HFFc6 (cell line): ENCODE measurements around the gene DXO. TPM values are rescaled to one million over a fixed set of nuclear protein-coding genes. Genes with fewer than 3 reads are reported as not detected.
A peak's percentile ranks its signal among the peaks of the same experiment; 100 is the strongest.

Source experiments
- DNase-seq: peaks from one replicate; pipeline ENCODE4 v3.0.0-alpha.2; 2018
- H3K27ac Mint-ChIP-seq: 2 replicates; pipeline ENCODE4 v1.8.0; 2020; ENCODE audit warnings: mild to moderate bottlenecking, mixed read lengths
- H3K27me3 Mint-ChIP-seq: 2 replicates; pipeline ENCODE4 v1.8.0; 2021; ENCODE audit warnings: mild to moderate bottlenecking, moderate library complexity, mixed read lengths; ENCODE audit not compliant: insufficient read depth
- H3K36me3 Mint-ChIP-seq: 2 replicates; pipeline ENCODE4 v1.8.0; 2021; ENCODE audit warnings: low read depth, mixed read lengths
- H3K4me1 Mint-ChIP-seq: 2 replicates; pipeline ENCODE4 v1.8.0; 2020; ENCODE audit warnings: low read depth, mixed read lengths
- H3K4me3 Mint-ChIP-seq: 2 replicates; pipeline ENCODE4 v1.8.0; 2020; ENCODE audit warnings: mild to moderate bottlenecking, moderate library complexity, mixed read lengths
- H3K9me3 Mint-ChIP-seq: 2 replicates; pipeline ENCODE4 v1.8.0; 2020; ENCODE audit warnings: mild to moderate bottlenecking, mixed read lengths
- CTCF ChIP-seq: fragments of 200-600 bp; sonication (generic); IDR thresholded peaks from 2 replicates; pipeline ENCODE4 v1.5.0; 2021; ENCODE audit warnings: antibody characterized with exemption, mild to moderate bottlenecking
- total RNA-seq, 6 experiments: library from RNA; stranded (reverse); fragmentation: NEBNext Ultra II Directional; extraction: Animal tissue kit (Norgen Biotek cat#: 25700); gene quantifications; 2 replicates in 1 of 6; 3 replicates in 5 of 6; pipeline ENCODE4 v1.2.3, GENCODE V29; 2021

DXO gene
- total RNA-seq, 6 experiments from 2014 or later = 14.1 to 20.5 (median 16.5) TPM

GRCh38 chr6:31970604-31971271 lies 1.2 kb downstream of the DXO start:
- H3K36me3 Mint-ChIP-seq = peaks cover 33% of the 10 kb centered on the region
- H3K4me3 Mint-ChIP-seq = peak overlapping the region; percentile 92
- peak overlapping the region; percentile 96 for H3K27ac Mint-ChIP-seq
- H3K9me3 Mint-ChIP-seq = peaks cover 3% of the 10 kb centered on the region; the same call in 1 of the 2 replicates
- no peak for TF ChIP-seq CTCF
- peaks cover 20% of the 10 kb centered on the region for H3K27me3 Mint-ChIP-seq
- H3K4me1 Mint-ChIP-seq = peaks cover 37% of the 10 kb centered on the region
- no peak for DNase-seq

GRCh38 chr6:31969712-31970603 lies 2.0 kb downstream of the DXO start:
- Mint-ChIP-seq H3K9me3 (peaks cover 3% of the 10 kb centered on the region; the same call in 1 of the 2 replicates), H3K36me3 (peaks cover 35% of the 10 kb centered on the region), H3K27ac (peak overlapping the region; percentile 96), H3K4me3 (peak overlapping the region; percentile 92), H3K4me1 (peaks cover 37% of the 10 kb centered on the region), H3K27me3 (peaks cover 20% of the 10 kb centered on the region)
- DNase-seq = peak; percentile 45
- no peak for TF ChIP-seq CTCF

GRCh38 chr6:31968791-31969711 lies 2.9 kb downstream of the DXO start:
- Mint-ChIP-seq H3K27ac (peak overlapping the region; percentile 96; the same call in 1 of the 2 replicates), H3K9me3 (peaks cover 3% of the 10 kb centered on the region; the same call in 1 of the 2 replicates), H3K4me1 (peaks cover 35% of the 10 kb centered on the region), H3K4me3 (no peak overlapping the region), H3K36me3 (peaks cover 35% of the 10 kb centered on the region), H3K27me3 (peaks cover 20% of the 10 kb centered on the region)
- no peak for TF ChIP-seq CTCF
- DNase-seq = no peak

- Mint-ChIP-seq H3K27me3 (peaks cover 20% of the 10 kb centered on the region), H3K4me1 (peaks cover 28% of the 10 kb centered on the region), H3K27ac (no peak overlapping the region), H3K9me3 (peaks cover 3% of the 10 kb centered on the region; the same call in 1 of the 2 replicates), H3K4me3 (no peak overlapping the region), H3K36me3 (peaks cover 33% of the 10 kb centered on the region)
- no peak for DNase-seq
- TF ChIP-seq CTCF = no peak
Observed at GRCh38 chr6:31968326-31968725, 3.6 kb downstream of the DXO start.

GRCh38 chr6:31967926-31968320 lies 4.0 kb downstream of the DXO start:
- peaks cover 29% of the 10 kb centered on the region for H3K36me3 Mint-ChIP-seq
- peaks cover 20% of the 10 kb centered on the region for H3K27me3 Mint-ChIP-seq
- H3K4me1 Mint-ChIP-seq = peaks cover 24% of the 10 kb centered on the region
- H3K9me3 Mint-ChIP-seq = peaks cover 3% of the 10 kb centered on the region; the same call in 1 of the 2 replicates
- no peak overlapping the region for H3K27ac Mint-ChIP-seq
- TF ChIP-seq CTCF = no peak
- no peak for DNase-seq
- H3K4me3 Mint-ChIP-seq = no peak overlapping the region
